Progenitor cell of endocrine pancreas (in vitro differentiated cells): ENCODE results near the gene PRDX1. TPM values are rescaled to one million over a fixed set of nuclear protein-coding genes. Genes with fewer than 3 reads are reported as not detected.
"Not testable (repeated sequence)": the region's sequence is repeated elsewhere in the genome, so short reads cannot be mapped to it uniquely, and the experiment has no call there.

ENCODE experiments used
- DNase-seq: peaks from one replicate; pipeline ENCODE4 v3.0.0; 2021; ENCODE audit warnings: low spot score; ENCODE audit not compliant: unreplicated experiment
- H3K27ac Mint-ChIP-seq: 2 replicates; pipeline ENCODE4 v1.8.0; 2021; ENCODE audit warnings: mild to moderate bottlenecking, moderate library complexity, mixed read lengths
- H3K27me3 Mint-ChIP-seq: 2 replicates; pipeline ENCODE4 v1.8.0; 2021; ENCODE audit warnings: mixed read lengths
- H3K36me3 Mint-ChIP-seq: 2 replicates; pipeline ENCODE4 v1.8.0; 2022; ENCODE audit warnings: mixed read lengths; ENCODE audit not compliant: insufficient read depth
- H3K4me1 Mint-ChIP-seq: 2 replicates; pipeline ENCODE4 v1.8.0; 2021; ENCODE audit warnings: low read depth, mixed read lengths
- H3K4me3 Mint-ChIP-seq: 2 replicates; pipeline ENCODE4 v1.8.0; 2021; ENCODE audit warnings: low read depth, mild to moderate bottlenecking, moderate library complexity, mixed read lengths
- H3K9me3 Mint-ChIP-seq: 2 replicates; pipeline ENCODE4 v1.8.0; 2021; ENCODE audit warnings: low read depth, mixed read lengths
- CTCF ChIP-seq: fragments of 200-600 bp; sonication (generic); IDR thresholded peaks from one replicate; pipeline ENCODE4 v1.5.0; 2021; ENCODE audit warnings: antibody characterized with exemption, mild to moderate bottlenecking; ENCODE audit not compliant: unreplicated experiment
- total RNA-seq: library from RNA; stranded (reverse); gene quantifications from 2 replicates; pipeline ENCODE4 v1.2.1, GENCODE V29; 2021

PRDX1 gene
- total RNA-seq, 1 donor from 2014 or later = 308 TPM

- TF ChIP-seq CTCF = no peak
- H3K4me1 Mint-ChIP-seq = peaks cover 4% of the 10 kb centered on the region
- no peak overlapping the region for H3K27ac Mint-ChIP-seq
- no peak overlapping the region for H3K4me3 Mint-ChIP-seq
- no peaks in the 10 kb centered on the region for H3K9me3 Mint-ChIP-seq
- H3K27me3 Mint-ChIP-seq = no peaks in the 10 kb centered on the region
- H3K36me3 Mint-ChIP-seq = no peaks in the 10 kb centered on the region
- no peak for DNase-seq
These were observed 48.4 kb downstream of the PRDX1 start for GRCh38 chr1:45473302-45473701.

GRCh38 chr1:45470306-45470798 is 51.3 kb downstream of the PRDX1 start:
- Mint-ChIP-seq H3K4me1 (no peaks in the 10 kb centered on the region), H3K27ac (no peak overlapping the region), H3K4me3 (no peak overlapping the region), H3K27me3 (no peaks in the 10 kb centered on the region), H3K9me3 (no peaks in the 10 kb centered on the region), H3K36me3 (no peaks in the 10 kb centered on the region)
- TF ChIP-seq CTCF = no peak
- DNase-seq = no peak

GRCh38 chr1:45467353-45467752 is 54.3 kb downstream of the PRDX1 start:
- H3K4me1 Mint-ChIP-seq, H3K27ac Mint-ChIP-seq, H3K9me3 Mint-ChIP-seq, H3K27me3 Mint-ChIP-seq, H3K4me3 Mint-ChIP-seq, H3K36me3 Mint-ChIP-seq, DNase-seq: not testable (repeated sequence)

GRCh38 chr1:45465277-45465676 is 56.4 kb downstream of the PRDX1 start:
- Mint-ChIP-seq H3K4me1 (no peaks in the 10 kb centered on the region), H3K4me3 (no peak overlapping the region), H3K27ac (no peak overlapping the region), H3K36me3 (no peaks in the 10 kb centered on the region), H3K27me3 (no peaks in the 10 kb centered on the region), H3K9me3 (no peaks in the 10 kb centered on the region)
- TF ChIP-seq CTCF = no peak
- DNase-seq = no peak

Other genes starting within 250 kb of the PRDX1 start
- gene HPDL, start 195.0 kb downstream of the PRDX1 start, total RNA-seq = 2.4 and 3.6 TPM in 2 replicates
- gene TOE1, start 181.7 kb downstream of the PRDX1 start, total RNA-seq = 11.7 and 12.3 TPM in 2 replicates
- gene MUTYH, start 181.4 kb downstream of the PRDX1 start, total RNA-seq = 52.3 and 59.3 TPM in 2 replicates
- gene TESK2, start 30.7 kb downstream of the PRDX1 start, total RNA-seq = 9.4 and 9.5 TPM in 2 replicates
- gene CCDC163, start 21.8 kb downstream of the PRDX1 start, total RNA-seq = 2.6 and 2.8 TPM in 2 replicates
- 10.0 and 11.3 TPM in 2 replicates for gene MMACHC, start 21.6 kb downstream of the PRDX1 start, total RNA-seq
- gene AKR1A1, start 28.9 kb upstream of the PRDX1 start, total RNA-seq = 213 and 214 TPM in 2 replicates
- gene NASP, start 62.2 kb upstream of the PRDX1 start, total RNA-seq = 250 and 258 TPM in 2 replicates
- gene CCDC17, start 102.2 kb upstream of the PRDX1 start, total RNA-seq = 5.8 and 6.1 TPM in 2 replicates
- gene GPBP1L1, start 164.6 kb upstream of the PRDX1 start, total RNA-seq = 137 and 153 TPM in 2 replicates
- 28.1 and 28.8 TPM in 2 replicates for gene TMEM69, start 166.3 kb upstream of the PRDX1 start, total RNA-seq
- gene IPP, start 228.8 kb upstream of the PRDX1 start, total RNA-seq = 18.6 and 21.0 TPM in 2 replicates